HepG2 (cell line): ENCODE results near the gene MEF2D. TPM values are rescaled to one million over a fixed set of nuclear protein-coding genes. Genes with fewer than 3 reads are reported as not detected.

ENCODE experiments used
- DZIP1 ChIP-seq: sonication (generic); formaldehyde crosslinking; IDR thresholded peaks from 2 replicates; pipeline ENCODE4 v1.5.0; 2020; ENCODE audit warnings: mild to moderate bottlenecking, missing genetic modification reagents
- HIC2 ChIP-seq: sonication (generic); formaldehyde crosslinking; IDR thresholded peaks from 2 replicates; pipeline ENCODE4 v1.9.0; 2022; ENCODE audit warnings: low read depth, missing genetic modification reagents
- ISL2 ChIP-seq: sonication (generic); formaldehyde crosslinking; IDR thresholded peaks from 2 replicates; pipeline ENCODE4 v1.5.0; 2020; ENCODE audit warnings: missing genetic modification reagents
- PAXIP1 ChIP-seq: sonication (generic); formaldehyde crosslinking; conservative IDR thresholded peaks from 2 replicates; pipeline ENCODE4 v1.4.0; 2020; ENCODE audit warnings: mild to moderate bottlenecking, missing genetic modification reagents, moderate library complexity
- RBFOX2 ChIP-seq: fragments of 200-400 bp; formaldehyde crosslinking; IDR thresholded peaks from 2 replicates; pipeline ENCODE4 v1.6.1; 2017; ENCODE audit warnings: low read depth, mild to moderate bottlenecking, low read length
- SALL1 ChIP-seq: sonication (generic); formaldehyde crosslinking; IDR thresholded peaks from 2 replicates; pipeline ENCODE4 v1.8.0; 2022; ENCODE audit warnings: mild to moderate bottlenecking, missing genetic modification reagents
- TOE1 ChIP-seq: sonication (generic); formaldehyde crosslinking; IDR thresholded peaks from 2 replicates; pipeline ENCODE4 v1.4.0; 2020; ENCODE audit warnings: mild to moderate bottlenecking, missing genetic modification reagents
- U2AF2 ChIP-seq: fragments of 200-400 bp; formaldehyde crosslinking; IDR thresholded peaks from 2 replicates; pipeline ENCODE4 v1.6.1; 2017; ENCODE audit warnings: low read depth, mild to moderate bottlenecking, low read length
- ZGPAT ChIP-seq: IDR thresholded peaks from 2 replicates; pipeline ENCODE4 v1.6.1; 2016; ENCODE audit warnings: mild to moderate bottlenecking
- ZNF3 ChIP-seq: IDR thresholded peaks from 2 replicates; pipeline ENCODE4 v1.7.0; 2017; ENCODE audit warnings: inconsistent platforms
- ZNF362 ChIP-seq: sonication (generic); formaldehyde crosslinking; IDR thresholded peaks from 2 replicates; pipeline ENCODE4 v1.4.0; 2020; ENCODE audit warnings: missing genetic modification reagents, mild to moderate bottlenecking, borderline replicate concordance
- ZNF501 ChIP-seq: sonication (generic); formaldehyde crosslinking; IDR thresholded peaks from 2 replicates; pipeline ENCODE4 v1.5.1; 2020; ENCODE audit warnings: mild to moderate bottlenecking, moderate library complexity, missing genetic modification reagents
- ZNF552 ChIP-seq: sonication (generic); formaldehyde crosslinking; IDR thresholded peaks from 2 replicates; pipeline ENCODE4 v1.9.0; 2022; ENCODE audit warnings: missing genetic modification reagents, mild to moderate bottlenecking, borderline replicate concordance
- ZNF629 ChIP-seq: sonication (generic); formaldehyde crosslinking; conservative IDR thresholded peaks from 2 replicates; pipeline ENCODE4 v1.5.0; 2020; ENCODE audit warnings: missing genetic modification reagents
- ZSCAN29 ChIP-seq: sonication (generic); formaldehyde crosslinking; conservative IDR thresholded peaks from 2 replicates; pipeline ENCODE4 v1.4.0; 2020; ENCODE audit warnings: mild to moderate bottlenecking, missing genetic modification reagents
- polyA plus RNA-seq, 8 experiments: library from polyadenylated mRNA; depleted of rRNA in 3 of 8; stranded (reverse) in 7 of 8; unstranded in 1 of 8; fragments of >200 nt; fragmentation: Illumina TruSeq in 4 of 8; extraction: Trizol in 4 of 8; gene quantifications; 2 replicates each; pipeline versions ENCODE4 v1.2.1 to v1.2.3, GENCODE V29; 2011 to 2016; ENCODE audit warnings: low read depth in 4 of 8, missing spikeins in 1 of 8, mixed read lengths in 1 of 8; ENCODE audit not compliant: insufficient read depth in 1 of 8
- total RNA-seq, 5 experiments: library from RNA; depleted of rRNA; stranded (reverse); fragments of >200 nt; fragmentation: Illumina TruSeq; extraction: Trizol; gene quantifications; 2 replicates each; pipeline ENCODE4 v1.2.3, GENCODE V29; 2016; ENCODE audit warnings: low read depth in 1 of 5

Gene MEF2D
- total and polyA plus RNA-seq, 2 of the 13 experiments (the other 11 are each of a cell fraction or from before 2014, with no cell fraction given), result 1.6 to 3.9 TPM

- no peak for TF ChIP-seq RBFOX2
- peak; percentile 96 for TF ChIP-seq ZNF501 (CRISPR knock-in tag)
- peak; percentile 96 for TF ChIP-seq ZSCAN29
- peak; percentile 69; the same call in 1 of the 2 replicates for TF ChIP-seq DZIP1
- TF ChIP-seq PAXIP1 (CRISPR knock-in tag), result peak; percentile 99
- peak; percentile 85 for TF ChIP-seq HIC2 (CRISPR knock-in tag)
- TF ChIP-seq ZNF3, result peak; percentile 71; the same call in 1 of the 2 replicates
- no peak for TF ChIP-seq TOE1
- peak; percentile 85 for TF ChIP-seq ISL2 (CRISPR knock-in tag)
- TF ChIP-seq ZNF629 (CRISPR knock-in tag), result peak; percentile 52
- TF ChIP-seq ZGPAT, result peak; percentile 98
- peak; percentile 74; the same call in 1 of the 2 replicates for TF ChIP-seq ZNF362
- no peak for TF ChIP-seq U2AF2
- TF ChIP-seq SALL1, result peak; percentile 99
- peak; percentile 87; the same call in 1 of the 2 replicates for TF ChIP-seq ZNF552 (CRISPR knock-in tag)
These were observed 28.8 kb downstream of the MEF2D start (continued) for GRCh38 chr1:156471496-156472490.
